IPS DF 19.7 (cell line): ENCODE data around the gene RNF212.

Experiments used
- DNase-seq: peaks from one replicate; pipeline ENCODE4 v3.0.0-alpha.2; 2013; ENCODE audit warnings: low read depth, low spot score

The RNF212 gene

GRCh38 chr4:1090465-1091440 is 22.6 kb downstream of the RNF212 start:
- no peak for DNase-seq

GRCh38 chr4:1090036-1090435 is 23.3 kb downstream of the RNF212 start:
- no peak for DNase-seq

GRCh38 chr4:1087371-1087770 is 26.0 kb downstream of the RNF212 start:
- DNase-seq, result no peak

GRCh38 chr4:1086011-1086410 is 27.4 kb downstream of the RNF212 start:
- DNase-seq, result no peak

GRCh38 chr4:1085404-1085799 is 28.0 kb downstream of the RNF212 start:
- DNase-seq, result no peak

GRCh38 chr4:1084796-1085403 is 28.5 kb downstream of the RNF212 start:
- no peak for DNase-seq

- DNase-seq, result no peak
Measured at GRCh38 chr4:1084394-1084793, 29.0 kb downstream of the RNF212 start.

- no peak for DNase-seq
Measured at GRCh38 chr4:1082215-1083182, 30.9 kb downstream of the RNF212 start.

GRCh38 chr4:1081689-1082040 is 31.7 kb downstream of the RNF212 start:
- no peak for DNase-seq

- no peak for DNase-seq
Measured at GRCh38 chr4:1080961-1081688, 32.2 kb downstream of the RNF212 start.

- no peak for DNase-seq
Measured at GRCh38 chr4:1080432-1080831, 32.9 kb downstream of the RNF212 start.

GRCh38 chr4:1079711-1080265 is 33.6 kb downstream of the RNF212 start:
- DNase-seq, result no peak

- DNase-seq, result no peak
Measured at GRCh38 chr4:1078490-1078889, 34.9 kb downstream of the RNF212 start.

- no peak for DNase-seq
Measured at GRCh38 chr4:1077711-1078477, 35.5 kb downstream of the RNF212 start.

GRCh38 chr4:1075809-1076699 is 37.3 kb downstream of the RNF212 start:
- no peak for DNase-seq

- no peak for DNase-seq
Measured at GRCh38 chr4:1075225-1075624, 38.1 kb downstream of the RNF212 start.

- DNase-seq, result no peak
Measured at GRCh38 chr4:1074077-1074476, 39.3 kb downstream of the RNF212 start.

- DNase-seq, result no peak
Measured at GRCh38 chr4:1072830-1073446, 40.4 kb downstream of the RNF212 start.

GRCh38 chr4:1069394-1069793 is 44.0 kb downstream of the RNF212 start:
- no peak for DNase-seq
